Measurements from ENCODE around the gene TRMT61B.

The TRMT61B gene

GRCh38 chr2:28870146-28870891 is at the start of gene TRMT61B:
Gene TRMT61B, minus strand, starts transcription at chr2:28870309. Its CDS starts 32 bp downstream, at chr2:28870277.
- DNase-seq, result peak; percentile 93

DNA sequence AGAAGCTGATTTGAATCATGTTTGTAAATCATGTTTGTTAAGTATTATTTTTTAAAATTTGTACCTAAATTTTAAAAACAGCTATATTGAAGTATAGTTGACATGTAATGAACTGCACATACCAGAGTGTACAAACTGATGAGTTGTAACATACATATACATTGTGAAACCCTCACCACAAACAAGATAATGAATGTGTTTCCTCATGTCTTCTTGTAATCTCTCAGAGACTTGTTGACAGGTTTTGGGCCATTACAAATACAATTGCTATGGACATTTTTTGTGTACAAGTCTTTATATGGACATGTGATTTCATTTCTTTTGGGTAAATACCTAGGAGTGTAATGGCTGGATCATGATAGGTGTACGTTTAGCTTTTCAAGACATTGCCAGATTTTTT is 45.8 kb upstream of the TRMT61B start:
- DNase-seq, result no peak

GRCh38 chr2:28909655-28910353 is 39.7 kb upstream of the TRMT61B start:
- no peak for DNase-seq

DNA sequence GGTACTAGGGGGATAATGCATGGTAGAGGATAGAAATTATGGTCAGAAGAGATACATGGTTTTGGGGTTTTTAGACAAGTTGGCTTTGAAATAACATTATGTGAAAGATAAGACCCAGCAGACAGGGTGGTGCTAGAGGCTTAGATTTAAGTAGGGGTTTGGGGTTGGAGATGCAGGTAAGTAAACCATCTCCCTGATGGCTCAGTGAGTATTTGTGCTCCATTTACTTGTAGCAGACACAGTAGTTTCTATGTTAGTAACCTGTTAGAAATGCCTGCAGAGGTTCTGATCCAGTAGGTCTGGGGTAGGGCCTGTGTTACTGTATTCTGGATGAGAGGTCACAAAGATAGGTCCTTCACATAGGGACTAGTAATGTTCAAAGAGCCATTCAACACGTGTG is 38.1 kb upstream of the TRMT61B start:
- no peak for DNase-seq

DNA sequence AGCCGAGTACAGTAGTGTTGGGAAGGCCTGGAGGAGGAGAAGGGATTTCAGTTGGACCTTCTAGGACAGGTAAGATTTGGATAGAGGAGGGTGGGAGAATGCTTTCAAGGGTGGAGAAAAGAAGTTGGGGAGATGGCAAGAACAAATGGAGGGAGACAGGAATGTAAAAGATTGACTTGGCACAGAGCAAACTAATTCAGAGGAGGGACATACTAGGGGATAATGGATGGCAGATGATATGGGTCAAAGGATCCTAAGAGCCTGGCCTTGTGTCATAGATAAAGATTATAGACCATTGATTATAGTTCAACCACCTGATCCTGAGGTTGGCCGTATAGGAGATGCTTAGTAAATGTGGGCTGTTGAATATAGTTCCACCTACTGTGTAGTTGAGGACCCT is 36.7 kb upstream of the TRMT61B start:
- DNase-seq, result no peak

- no peak for DNase-seq
Measured at GRCh38 chr2:28906376-28906775, 36.3 kb upstream of the TRMT61B start.

GRCh38 chr2:28905533-28905932 is 35.4 kb upstream of the TRMT61B start:
- no peak for DNase-seq

GRCh38 chr2:28904802-28905457 is 34.8 kb upstream of the TRMT61B start:
- DNase-seq, result no peak

DNA sequence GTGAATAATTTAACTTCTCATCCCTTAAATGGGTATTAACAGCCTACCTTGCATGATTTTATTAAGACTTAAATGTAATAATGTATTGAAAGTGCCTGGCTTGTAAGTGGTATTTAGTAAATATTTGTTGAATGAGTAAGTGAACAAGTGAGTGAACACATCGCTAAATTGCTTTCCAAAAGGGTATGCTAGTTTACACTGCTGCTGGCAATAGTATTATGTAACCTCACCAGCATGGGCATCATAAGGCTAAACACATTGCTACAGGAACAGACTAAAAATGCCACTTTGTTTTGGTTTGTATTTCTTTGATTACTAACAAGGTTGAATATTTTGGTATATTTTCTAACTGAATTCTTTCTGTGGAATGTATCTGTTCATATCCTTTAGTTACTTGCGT is 34.2 kb upstream of the TRMT61B start:
- no peak for DNase-seq

DNA sequence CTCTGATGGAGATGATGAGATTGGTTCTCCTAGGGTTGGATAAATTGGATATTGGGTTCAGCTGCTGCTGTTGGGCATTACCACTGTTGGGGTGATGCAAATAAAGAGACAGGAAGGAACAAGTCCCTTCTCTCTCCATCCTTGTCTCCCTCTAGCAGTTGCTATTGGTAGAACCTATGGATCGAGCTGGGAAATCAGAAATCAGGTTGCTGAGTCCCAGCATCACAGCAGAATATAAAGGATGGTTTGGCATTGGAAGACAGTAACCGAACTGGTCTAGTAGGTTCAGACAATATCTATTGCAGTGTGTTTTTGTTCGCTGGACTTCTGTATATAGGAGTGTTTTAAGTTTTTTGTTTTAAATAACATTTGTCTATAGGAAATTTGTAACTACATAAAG is 32.5 kb upstream of the TRMT61B start:
- DNase-seq, result no peak

GRCh38 chr2:28901841-28902240 is 31.7 kb upstream of the TRMT61B start:
- DNase-seq, result no peak

- DNase-seq, result no peak
Measured at GRCh38 chr2:28901202-28901601, 31.1 kb upstream of the TRMT61B start.

GRCh38 chr2:28898048-28898447 is 27.9 kb upstream of the TRMT61B start:
- no peak for DNase-seq

DNA sequence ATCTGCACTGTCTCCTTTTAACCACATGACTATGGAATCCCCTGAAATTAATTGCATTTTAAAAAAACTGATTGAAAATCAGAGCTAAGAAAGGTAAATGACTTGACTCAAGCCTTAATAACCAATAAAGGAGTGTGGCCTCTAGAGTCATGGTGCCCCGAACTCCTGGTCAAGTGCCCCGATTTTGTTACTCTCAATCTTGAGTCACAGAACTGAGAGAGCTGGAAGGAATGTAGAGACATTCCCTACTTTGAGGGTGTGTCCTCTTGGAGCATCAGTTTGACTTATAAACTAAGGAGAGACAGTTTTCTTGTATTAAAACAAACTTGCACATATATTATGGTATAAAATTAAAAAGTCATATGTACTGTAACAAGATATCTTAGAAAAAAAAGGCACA is 26.8 kb upstream of the TRMT61B start:
- DNase-seq, result no peak

DNA sequence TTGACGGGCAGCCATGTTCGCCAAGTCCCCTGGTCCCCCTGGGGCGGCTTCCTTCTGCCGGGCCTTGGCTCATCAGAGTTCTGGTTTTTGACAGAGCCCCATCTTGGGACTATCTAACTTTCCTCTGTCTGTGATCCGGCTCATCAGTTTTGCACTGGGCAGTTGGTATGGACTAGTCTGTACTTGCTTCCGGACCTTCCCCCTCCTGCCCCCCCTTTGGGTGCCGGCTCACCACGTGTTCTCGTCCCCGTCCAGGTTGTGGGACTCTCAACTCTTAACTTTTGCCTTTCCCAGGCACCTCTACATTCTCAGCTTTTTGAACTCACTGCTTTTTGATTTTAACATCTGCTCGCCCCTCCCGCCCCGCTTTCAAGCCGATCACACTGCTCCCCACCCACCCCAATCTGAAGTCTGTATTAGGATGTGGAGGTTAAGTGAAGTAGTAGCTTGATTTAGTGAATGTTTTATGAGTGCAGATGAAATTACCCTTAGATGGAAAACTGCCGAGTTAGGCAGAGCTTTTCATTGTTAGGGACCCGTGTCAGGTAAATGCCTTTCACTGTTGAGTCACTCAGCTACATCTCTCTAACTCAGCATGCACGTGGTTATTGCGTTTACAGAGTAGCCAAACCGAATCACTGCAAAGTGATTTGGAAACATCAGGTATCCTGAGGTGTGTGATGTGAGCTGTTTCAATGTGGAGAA is 25.2 kb upstream of the TRMT61B start:
- no peak for DNase-seq

DNA sequence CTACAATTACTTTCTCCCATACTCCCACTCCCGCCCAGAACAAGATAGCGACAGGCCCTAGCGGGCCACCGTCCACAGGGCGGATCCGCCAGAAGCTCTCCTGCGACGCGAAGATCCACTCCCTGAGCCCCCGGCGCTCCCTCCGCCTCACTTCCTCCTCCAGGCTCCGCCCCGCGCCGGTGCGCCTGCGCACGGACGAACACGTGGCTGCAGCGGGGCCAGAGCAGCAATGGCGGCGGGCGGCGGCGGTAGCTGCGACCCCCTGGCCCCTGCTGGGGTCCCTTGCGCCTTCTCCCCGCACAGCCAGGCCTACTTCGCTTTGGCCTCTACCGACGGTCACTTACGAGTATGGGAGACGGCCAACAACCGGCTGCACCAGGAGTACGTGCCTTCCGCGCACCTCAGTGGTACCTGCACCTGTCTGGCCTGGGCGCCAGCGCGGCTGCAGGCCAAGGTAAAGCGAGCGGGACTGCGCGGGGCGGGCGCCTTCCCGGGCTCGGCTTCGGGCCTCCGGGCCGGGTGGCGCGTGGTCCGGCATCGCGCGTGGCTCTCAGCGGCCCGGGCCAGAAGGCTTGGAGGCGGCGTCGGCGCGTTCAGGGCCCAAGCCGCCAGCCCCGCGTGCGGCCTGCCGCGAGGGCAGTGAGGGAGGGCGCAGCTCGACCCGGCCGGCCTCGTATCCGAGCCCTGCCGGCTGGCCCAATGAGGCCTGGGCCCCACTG is 24.5 kb upstream of the TRMT61B start, which contains the start of gene WDR43:
WDR43 (plus strand) TSS at position 198 of the 719 bp plus-strand sequence; CDS start at position 230, 32 bp downstream.
- peak; percentile 95 for DNase-seq

DNA sequence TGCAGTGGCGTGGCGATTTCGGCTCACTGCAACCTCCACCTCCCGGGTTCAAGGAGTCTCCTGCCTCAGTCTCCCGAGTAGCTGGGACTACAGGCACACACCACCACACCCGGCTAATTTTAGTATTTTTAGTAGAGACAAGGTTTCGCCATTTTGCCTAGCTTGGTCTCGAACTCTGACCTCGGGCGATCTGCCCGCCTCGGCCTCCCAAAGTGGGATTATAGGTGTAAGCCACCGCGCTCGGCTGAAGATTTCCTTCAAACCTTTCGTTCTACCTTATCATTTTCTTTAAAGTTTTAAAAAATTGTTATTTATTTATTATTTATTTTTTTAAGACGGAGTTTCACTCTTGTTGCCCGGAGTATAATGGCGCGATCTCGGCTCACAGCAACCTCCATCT is 23.4 kb upstream of the TRMT61B start:
- no peak for DNase-seq

- no peak for DNase-seq
Measured at GRCh38 chr2:28880193-28880592, 10.1 kb upstream of the TRMT61B start.

GRCh38 chr2:28871620-28872019 is 1.5 kb upstream of the TRMT61B start:
- no peak for DNase-seq

- no peak for DNase-seq
Measured at GRCh38 chr2:28869494-28870145, 489 bp downstream of the TRMT61B start.

DNA sequence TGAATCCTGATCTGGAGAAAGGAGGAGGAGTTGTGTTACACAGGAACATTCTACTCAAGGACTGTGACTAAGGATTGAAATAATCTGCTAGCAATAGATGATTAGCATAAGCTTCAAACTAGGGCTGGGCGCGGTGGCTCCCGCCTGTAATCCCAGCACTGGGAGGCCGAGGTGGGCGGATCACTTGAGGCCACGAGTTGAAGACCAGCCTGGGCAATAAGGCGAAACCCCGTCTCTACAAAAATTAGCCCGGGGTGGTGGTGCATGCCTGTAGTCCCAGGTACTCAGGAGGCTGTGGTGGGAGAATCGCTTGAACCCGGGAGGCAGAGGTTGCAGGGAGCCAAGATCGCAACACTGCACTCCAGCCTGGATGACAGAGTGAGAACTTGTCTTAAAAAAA is 1.5 kb downstream of the TRMT61B start:
- no peak for DNase-seq

DNA sequence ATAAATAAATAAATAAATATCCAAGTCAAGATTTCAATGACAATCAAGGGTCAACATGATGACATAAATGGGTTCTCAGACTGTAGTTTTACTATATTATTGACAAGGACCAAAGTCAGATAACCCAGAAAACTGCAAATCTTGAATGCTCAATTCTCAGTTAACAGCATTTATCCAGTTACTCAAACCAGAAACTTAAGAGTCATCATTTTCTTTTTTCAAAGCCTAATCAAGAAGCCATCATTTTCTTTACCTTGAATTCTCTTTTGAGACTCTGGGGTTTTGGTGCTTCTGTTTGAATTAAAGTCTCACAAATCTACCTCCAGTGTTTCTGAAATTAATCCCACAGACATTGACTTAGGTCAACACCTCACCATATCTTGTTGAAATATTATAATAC is 14.1 kb downstream of the TRMT61B start:
- no peak for DNase-seq
